Measurements from ENCODE around the gene ANK3.

ANK3 gene

GRCh38 chr10:60105295-60105695, 284.4 kb downstream of the ANK3 start:
- Histone ChIP-seq H3K27ac (no peak overlapping the region), H3K27me3 (ENCODE audit: insufficient read depth, low read depth, severe bottlenecking) (no peaks in the 10 kb centered on the region), H3K36me3 (no peaks in the 10 kb centered on the region), H3K4me3 (ENCODE audit: low read depth, low read length) (no peak overlapping the region), H3K9me3 (ENCODE audit: severe bottlenecking) (no peaks in the 10 kb centered on the region)
- TF ChIP-seq CTCF (IDR thresholded peaks at IDR 0.05; ENCODE audit: low read depth, low read length), result no peak
- no peak for DNase-seq

GRCh38 chr10:60101821-60102220, 287.9 kb downstream of the ANK3 start:
- H3K9me3 ChIP-seq (ENCODE audit: severe bottlenecking), result no peaks in the 10 kb centered on the region
- H3K27me3 ChIP-seq (ENCODE audit: insufficient read depth, low read depth, severe bottlenecking), result no peaks in the 10 kb centered on the region
- no peak overlapping the region for H3K27ac ChIP-seq
- no peaks in the 10 kb centered on the region for H3K36me3 ChIP-seq
- H3K4me3 ChIP-seq (ENCODE audit: low read depth, low read length), result no peak overlapping the region
- DNase-seq, result no peak
- no peak for TF ChIP-seq CTCF (IDR thresholded peaks at IDR 0.05; ENCODE audit: low read depth, low read length)

GRCh38 chr10:60099998-60100747, 289.5 kb downstream of the ANK3 start:
- peak; percentile 32; the same call in 1 of the 2 replicates for TF ChIP-seq CTCF (IDR thresholded peaks at IDR 0.05; ENCODE audit: low read depth, low read length)
- no peak for DNase-seq

GRCh38 chr10:60098677-60099601, 290.7 kb downstream of the ANK3 start:
- no peaks in the 10 kb centered on the region for H3K9me3 ChIP-seq (ENCODE audit: severe bottlenecking)
- H3K27ac ChIP-seq, result no peak overlapping the region

More at GRCh38 chr10:60099998-60100747, 289.5 kb downstream of the ANK3 start:
- no peaks in the 10 kb centered on the region for H3K36me3 ChIP-seq
- H3K27ac ChIP-seq, result no peak overlapping the region
- no peak overlapping the region for H3K4me3 ChIP-seq (ENCODE audit: low read depth, low read length)
- H3K27me3 ChIP-seq (ENCODE audit: insufficient read depth, low read depth, severe bottlenecking), result no peaks in the 10 kb centered on the region
- H3K9me3 ChIP-seq (ENCODE audit: severe bottlenecking), result no peaks in the 10 kb centered on the region

More at GRCh38 chr10:60098677-60099601, 290.7 kb downstream of the ANK3 start:
- no peaks in the 10 kb centered on the region for H3K27me3 ChIP-seq (ENCODE audit: insufficient read depth, low read depth, severe bottlenecking)
- no peaks in the 10 kb centered on the region for H3K36me3 ChIP-seq
- peak; percentile 27; the same call in 1 of the 2 replicates for TF ChIP-seq CTCF (IDR thresholded peaks at IDR 0.05; ENCODE audit: low read depth, low read length)
- no peak overlapping the region for H3K4me3 ChIP-seq (ENCODE audit: low read depth, low read length)
- peak; percentile 38 for DNase-seq

Measured in WERI-Rb-1 (cell line).